Peyer's patch (tissue), 4 donors: ENCODE data around the gene HFM1.

Source experiments
- POLR2A ChIP-seq, 2 donors: fragments of 450-650 bp; IDR thresholded peaks; one replicate each; pipeline ENCODE4 v1.5.1; 2017; ENCODE audit warnings: antibody characterized with exemption in 2 of 2, mild to moderate bottlenecking in 2 of 2, moderate library complexity in 2 of 2
- TF ChIP-seq, protein P1 (sequence below), 6 experiments: fragments of 450-650 bp in 4 of 6; fragments of 200-600 bp in 2 of 6; sonication (generic) in 1 of 6; IDR thresholded peaks; one replicate each; pipeline ENCODE4 v1.5.1; 2017 to 2019; ENCODE audit warnings: antibody characterized with exemption in 6 of 6, mild to moderate bottlenecking in 3 of 6, moderate library complexity in 1 of 6

DNA sequence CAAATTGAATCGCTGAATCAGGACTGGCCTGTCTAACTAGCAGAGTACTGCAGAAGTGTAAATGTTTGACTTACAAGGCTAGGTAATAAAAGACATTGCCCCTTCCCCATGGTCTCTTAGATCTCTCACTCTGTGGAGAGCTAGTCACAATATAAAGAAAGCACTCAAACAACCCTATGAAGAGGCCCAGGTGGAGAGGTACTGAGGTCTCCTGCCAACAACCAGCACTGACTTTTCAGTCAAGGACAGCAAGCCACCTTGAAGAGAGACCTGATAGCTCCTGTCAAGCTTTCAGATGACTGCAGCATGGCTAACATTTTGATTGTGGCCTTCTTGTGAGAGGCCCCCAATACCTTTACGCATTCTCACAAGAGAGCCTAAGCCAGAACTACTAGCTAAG is 18.5 kb downstream of the HFM1 start:
- TF ChIP-seq, protein P1, sequence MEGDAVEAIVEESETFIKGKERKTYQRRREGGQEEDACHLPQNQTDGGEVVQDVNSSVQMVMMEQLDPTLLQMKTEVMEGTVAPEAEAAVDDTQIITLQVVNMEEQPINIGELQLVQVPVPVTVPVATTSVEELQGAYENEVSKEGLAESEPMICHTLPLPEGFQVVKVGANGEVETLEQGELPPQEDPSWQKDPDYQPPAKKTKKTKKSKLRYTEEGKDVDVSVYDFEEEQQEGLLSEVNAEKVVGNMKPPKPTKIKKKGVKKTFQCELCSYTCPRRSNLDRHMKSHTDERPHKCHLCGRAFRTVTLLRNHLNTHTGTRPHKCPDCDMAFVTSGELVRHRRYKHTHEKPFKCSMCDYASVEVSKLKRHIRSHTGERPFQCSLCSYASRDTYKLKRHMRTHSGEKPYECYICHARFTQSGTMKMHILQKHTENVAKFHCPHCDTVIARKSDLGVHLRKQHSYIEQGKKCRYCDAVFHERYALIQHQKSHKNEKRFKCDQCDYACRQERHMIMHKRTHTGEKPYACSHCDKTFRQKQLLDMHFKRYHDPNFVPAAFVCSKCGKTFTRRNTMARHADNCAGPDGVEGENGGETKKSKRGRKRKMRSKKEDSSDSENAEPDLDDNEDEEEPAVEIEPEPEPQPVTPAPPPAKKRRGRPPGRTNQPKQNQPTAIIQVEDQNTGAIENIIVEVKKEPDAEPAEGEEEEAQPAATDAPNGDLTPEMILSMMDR (IDR thresholded peaks at IDR 0.05), result no peak
- no peak for TF ChIP-seq POLR2A (IDR thresholded peaks at IDR 0.05)
